ENCODE data around the gene TARS1.

DNA sequence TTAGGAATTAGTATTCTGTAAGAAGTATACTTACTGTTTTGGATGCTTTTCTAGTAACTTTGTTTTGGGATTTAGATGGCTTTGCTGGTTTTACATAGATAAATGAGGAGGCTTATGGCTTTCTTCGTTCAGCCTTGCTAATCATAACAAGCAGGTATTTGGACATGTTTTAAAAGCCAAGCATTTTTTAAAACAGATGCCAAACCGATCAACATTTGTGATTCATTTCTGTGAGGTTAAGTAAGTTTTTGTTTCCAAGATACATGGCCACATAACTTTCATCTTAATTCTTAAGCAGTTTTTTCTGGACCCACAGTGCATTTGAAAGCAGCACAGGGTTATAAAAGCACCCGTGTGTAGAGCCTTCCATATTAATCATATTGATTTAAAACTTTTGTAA is 21.7 kb downstream of the TARS1 start:
- TF ChIP-seq POLR2AphosphoS5 (IDR thresholded peaks at IDR 0.05; ENCODE audit: low read depth, low read length), result no peak
- TF ChIP-seq TAF1 (IDR thresholded peaks at IDR 0.05; ENCODE audit: borderline replicate concordance, insufficient read depth, low read length), result no peak
- TF ChIP-seq REST (IDR thresholded peaks at IDR 0.05; ENCODE audit: insufficient read depth in 1 of 2, low read depth in 2 of 2, low read length in 2 of 2), result no peak
- no peak for TF ChIP-seq SIN3A (IDR thresholded peaks at IDR 0.05; ENCODE audit: borderline replicate concordance, insufficient read depth, low read length)
